IPS-NIHi7 (cell line): ENCODE measurements around the gene VIL1.
A peak's percentile ranks its signal among the peaks of the same experiment; 100 is the strongest.

Experiments used
- DNase-seq: peaks from one replicate; pipeline ENCODE4 v3.0.0; 2012; ENCODE audit warnings: mixed read lengths; ENCODE audit errors: extremely low spot score

The VIL1 gene

DNA sequence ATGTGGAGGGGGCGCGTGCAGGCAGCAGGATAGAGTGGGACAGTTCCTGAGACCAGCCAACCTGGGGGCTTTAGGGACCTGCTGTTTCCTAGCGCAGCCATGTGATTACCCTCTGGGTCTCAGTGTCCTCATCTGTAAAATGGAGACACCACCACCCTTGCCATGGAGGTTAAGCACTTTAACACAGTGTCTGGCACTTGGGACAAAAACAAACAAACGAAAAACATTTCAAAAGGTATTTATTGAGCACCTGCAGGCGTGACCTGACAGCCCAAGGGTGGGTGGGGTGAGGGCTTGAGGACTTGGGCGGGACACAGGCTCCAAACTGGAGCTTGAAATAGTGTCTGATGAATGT, 23.9 kb upstream of the VIL1 start:
- no peak for DNase-seq

DNA sequence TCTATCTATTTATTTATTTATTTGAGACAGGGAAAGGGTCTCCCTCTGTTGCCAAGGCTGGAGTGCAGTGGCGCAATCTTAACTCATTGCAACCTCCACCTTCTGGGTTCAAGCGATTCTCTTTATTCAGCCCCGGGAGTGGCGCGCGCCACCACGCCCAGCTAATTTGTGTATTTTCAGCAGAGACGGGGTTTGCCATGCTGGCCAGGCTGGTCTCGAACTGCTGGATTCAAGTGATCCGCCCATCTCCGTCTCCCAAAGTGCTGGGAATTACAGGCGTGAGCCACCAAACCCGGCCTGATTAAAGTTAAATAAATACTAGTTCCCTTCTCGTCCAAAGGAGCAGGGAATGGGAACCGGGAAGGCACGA, 23.5 kb upstream of the VIL1 start:
- DNase-seq = no peak

DNA sequence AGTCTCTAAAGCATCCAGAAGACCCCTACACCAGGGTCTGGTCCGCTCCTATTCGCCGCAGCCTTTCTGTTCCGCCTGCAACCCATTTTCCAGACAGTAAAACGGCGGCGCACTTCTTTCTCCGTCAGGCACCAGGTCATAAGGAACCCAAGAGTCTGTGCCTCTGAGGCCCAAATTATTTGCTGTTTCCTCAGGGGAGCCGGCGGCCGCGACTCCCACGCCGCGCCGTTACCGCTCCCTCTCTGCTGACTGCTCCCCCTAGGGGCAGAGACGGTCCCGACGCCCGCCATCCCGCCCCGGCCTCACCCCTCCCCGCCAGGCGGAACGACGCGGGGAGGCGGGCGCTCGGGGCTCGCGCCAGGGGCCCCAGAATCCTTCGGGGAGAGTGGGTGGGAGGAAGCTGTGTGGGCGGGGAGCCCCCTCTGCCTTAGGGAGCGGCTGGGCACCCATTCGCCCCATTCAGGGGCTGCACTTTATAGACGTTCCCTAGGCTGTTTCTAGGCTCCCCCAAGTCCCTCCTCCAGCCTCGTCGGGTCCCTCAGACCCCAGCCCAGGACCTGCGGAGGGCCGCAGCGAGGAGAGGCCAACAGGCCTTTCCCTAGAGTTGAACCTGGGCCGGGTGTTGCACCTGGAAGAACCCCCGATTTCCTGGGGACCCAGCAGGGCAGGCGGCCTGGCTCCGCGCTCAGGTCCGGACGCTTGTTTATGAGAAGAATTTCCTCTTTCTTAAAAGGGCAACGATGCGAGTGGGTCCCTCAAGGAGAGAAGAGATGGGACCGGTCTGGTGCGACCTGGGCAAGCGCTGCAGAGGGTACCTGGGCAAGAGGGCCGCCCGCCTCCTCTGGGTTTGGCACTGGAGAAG, 22.9 kb upstream of the VIL1 start:
- DNase-seq = peak; percentile 75

DNA sequence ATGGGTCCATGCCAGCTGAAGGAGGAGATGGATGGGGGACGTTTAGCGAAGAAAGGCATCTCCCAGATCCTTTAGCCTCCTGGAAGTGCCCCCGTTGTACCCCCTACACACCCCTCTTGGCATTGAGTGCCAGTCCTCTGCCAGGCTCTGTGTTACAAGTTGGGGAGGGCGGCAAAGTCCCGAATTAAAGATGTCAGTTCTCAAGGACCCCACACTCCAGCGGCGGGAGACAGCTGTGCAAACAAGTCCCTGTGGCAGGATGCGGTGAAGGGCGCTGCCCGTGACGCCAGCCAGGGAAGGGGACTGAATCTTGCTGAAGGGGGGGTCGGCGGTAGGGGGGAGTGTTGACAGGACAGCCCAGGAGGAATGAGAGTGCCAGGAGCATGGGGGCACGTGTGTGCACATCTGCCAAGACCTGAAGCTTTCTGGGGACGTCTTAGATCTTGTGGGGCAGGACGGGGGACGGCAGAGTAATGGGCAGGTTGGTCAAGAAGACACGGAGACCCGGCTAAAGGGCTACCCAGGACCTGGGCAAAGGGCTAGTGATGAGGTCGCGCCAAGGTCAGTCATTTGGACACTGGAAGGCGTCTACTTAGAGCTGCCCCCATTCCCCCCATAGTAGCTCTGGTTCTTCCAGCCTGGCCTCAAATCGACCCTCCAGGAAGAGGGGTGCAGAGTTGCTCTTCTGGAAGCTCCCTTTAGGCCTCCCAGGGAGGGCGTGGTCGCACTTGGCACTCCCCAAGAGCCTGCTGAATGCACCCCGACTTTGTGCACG, 22.0 kb upstream of the VIL1 start:
- DNase-seq = no peak

DNA sequence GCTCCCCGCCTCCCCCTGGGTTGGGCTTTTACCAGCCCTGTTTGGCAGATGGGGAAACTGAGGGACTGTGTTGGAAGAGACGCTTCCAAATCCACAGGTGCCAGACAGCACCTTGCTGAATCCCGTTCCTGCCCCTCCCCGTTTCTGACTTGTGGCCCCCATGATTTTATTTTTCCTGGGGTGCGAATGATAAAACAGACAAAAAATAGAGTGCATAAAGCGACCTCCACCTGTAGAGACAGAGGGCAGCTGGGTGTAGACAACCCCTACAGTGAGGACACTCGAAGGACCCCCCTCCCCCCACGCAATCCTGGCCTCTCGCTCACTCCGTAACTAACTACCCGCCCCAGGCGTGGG, 21.5 kb upstream of the VIL1 start:
- DNase-seq = no peak

DNA sequence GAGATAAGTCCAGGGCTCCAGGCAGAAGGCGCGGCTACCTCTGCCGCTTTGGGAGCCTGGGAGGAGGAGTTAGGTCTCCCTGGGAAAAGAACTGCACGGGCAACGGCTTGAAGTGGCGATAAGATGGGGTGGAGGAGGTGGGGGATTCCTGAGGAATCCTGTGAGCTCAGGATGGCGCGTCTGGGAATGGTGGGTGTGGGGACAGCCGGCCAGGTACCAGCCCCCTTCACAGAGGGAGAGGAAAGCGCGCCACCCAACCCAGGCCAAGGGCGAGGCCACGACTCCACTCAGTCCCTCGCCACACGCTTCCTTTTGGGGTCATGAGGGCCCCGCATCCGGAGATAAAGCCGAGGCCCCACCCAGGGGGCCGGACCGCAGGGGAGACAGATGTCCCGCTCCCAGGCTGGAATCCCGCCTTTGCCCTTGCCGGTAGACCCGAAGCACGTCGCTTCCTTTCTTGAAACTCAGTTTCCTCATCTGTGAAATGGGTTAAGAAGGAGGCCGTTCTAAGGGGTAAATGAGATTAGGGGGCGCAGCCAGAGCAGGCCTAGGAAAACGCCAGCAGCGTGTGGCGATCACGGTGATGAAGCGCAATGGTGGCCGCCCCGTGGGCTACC, 21.0 kb upstream of the VIL1 start:
- peak; percentile 54 for DNase-seq

DNA sequence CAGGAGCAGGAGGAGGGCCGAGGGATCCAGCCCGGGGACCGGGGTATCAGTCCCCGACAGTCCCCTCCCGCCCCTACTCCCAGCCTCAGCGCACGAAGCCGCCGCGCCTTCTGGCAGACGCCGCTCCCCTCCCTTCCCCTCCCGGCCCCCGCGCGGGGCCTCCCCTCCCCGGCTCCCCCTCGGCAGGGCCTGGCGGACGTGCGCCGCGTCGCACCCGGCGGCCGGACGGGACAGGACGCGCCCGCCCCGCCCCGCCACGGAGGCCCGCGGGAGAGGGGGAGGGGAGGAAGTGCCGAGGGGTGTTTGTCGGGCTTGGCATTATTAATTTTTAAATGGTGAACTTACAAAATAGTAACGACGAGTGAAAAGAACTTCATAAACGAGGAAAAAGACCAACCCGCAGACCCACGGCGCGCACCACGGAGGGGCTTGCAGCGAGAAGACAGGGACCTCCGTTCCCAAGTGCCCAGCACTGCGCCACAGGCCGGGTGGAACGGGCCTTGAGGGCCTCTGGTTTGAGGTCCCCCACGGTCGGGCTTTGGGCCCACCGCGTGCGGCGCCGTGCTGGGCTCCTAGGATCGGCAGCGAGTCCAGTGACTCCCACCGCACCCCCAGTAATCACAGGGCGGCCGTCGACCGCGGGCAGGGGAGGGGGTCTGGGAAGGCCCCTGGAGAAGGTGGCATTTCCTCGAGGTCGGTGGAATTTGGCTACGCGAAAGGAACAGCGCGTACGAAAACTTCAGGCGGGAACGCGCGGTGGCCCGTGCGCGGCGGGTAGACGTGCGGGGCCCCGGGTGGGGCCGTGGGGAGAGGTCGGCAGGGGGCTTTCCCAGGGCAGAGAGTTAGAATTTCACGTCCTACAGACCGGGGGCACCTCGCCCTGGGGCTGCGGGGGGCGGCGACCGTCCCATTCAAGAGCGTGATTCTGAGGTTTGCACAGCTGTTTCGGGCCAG, 20.2 kb upstream of the VIL1 start:
- DNase-seq = no peak

DNA sequence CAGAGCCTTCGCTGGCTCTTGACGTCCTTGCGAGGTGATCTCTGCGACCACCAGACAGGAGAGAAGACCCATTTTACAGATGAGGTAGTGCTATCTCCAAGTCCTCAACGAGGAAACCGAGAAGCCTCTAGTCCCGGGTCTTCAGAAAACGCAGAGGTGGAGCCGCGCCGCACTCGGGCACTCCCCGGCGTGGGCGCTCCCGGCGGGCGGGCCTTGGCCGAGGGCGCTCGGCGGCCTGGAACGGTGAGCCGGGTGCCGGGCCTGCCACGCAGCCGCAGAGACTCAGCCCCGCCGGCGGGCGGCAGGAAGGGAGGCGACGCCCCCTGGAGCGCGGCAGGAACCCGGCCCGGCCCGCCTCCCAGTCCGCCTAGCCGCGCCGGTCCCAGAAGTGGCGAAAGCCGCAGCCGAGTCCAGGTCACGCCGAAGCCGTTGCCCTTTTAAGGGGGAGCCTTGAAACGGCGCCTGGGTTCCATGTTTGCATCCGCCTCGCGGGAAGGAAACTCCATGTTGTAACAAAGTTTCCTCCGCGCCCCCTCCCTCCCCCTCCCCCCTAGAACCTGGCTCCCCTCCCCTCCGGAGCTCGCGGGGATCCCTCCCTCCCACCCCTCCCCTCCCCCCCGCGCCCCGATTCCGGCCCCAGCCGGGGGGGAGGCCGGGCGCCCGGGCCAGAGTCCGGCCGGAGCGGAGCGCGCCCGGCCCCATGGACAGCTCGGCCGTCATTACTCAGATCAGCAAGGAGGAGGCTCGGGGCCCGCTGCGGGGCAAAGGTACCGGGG, 19.3 kb upstream of the VIL1 start, which contains the start of gene CTDSP1:
TSS of gene CTDSP1 (plus strand) at position 478 of the 776 bp plus-strand sequence. CDS start at position 701, 223 bp downstream.
- peak; percentile 80 for DNase-seq

DNA sequence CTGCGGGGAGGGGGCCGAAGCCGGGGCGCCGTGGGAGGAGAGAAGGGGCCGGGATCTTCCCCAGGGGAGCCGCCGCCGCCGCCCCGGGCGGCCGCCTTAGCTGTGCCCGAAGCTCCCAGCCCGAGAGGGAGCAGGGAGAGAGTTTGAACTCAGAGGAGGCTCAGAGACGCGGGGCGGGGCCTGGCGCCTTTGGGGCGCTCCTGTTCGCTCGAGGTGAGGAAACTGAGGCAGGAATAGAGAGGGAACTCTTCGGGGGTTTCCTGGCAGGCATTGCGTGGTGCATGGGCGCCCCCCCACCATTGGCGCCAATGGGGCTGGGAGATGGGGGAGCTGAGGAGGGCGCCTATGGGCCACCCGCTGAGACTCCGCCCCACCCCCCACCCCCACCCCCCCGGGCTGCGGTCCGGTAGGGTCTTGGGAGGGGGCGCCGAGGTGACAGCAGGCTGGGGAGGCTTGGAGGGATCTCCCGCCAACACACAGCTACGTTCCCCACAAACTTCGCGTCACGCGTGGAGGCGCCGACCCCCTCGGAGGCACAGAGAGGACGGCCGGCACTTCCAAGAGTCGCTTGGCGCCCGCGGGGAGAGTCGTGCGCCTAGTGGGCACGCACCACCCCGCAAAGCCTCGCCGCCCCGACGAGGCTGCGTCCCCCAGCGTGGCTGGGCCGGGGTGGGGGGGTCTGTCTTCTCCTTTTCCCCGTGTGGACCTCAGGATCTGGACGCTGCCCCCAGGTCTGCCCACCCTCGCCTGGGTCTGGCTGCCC, 18.6 kb upstream of the VIL1 start:
- DNase-seq = no peak

DNA sequence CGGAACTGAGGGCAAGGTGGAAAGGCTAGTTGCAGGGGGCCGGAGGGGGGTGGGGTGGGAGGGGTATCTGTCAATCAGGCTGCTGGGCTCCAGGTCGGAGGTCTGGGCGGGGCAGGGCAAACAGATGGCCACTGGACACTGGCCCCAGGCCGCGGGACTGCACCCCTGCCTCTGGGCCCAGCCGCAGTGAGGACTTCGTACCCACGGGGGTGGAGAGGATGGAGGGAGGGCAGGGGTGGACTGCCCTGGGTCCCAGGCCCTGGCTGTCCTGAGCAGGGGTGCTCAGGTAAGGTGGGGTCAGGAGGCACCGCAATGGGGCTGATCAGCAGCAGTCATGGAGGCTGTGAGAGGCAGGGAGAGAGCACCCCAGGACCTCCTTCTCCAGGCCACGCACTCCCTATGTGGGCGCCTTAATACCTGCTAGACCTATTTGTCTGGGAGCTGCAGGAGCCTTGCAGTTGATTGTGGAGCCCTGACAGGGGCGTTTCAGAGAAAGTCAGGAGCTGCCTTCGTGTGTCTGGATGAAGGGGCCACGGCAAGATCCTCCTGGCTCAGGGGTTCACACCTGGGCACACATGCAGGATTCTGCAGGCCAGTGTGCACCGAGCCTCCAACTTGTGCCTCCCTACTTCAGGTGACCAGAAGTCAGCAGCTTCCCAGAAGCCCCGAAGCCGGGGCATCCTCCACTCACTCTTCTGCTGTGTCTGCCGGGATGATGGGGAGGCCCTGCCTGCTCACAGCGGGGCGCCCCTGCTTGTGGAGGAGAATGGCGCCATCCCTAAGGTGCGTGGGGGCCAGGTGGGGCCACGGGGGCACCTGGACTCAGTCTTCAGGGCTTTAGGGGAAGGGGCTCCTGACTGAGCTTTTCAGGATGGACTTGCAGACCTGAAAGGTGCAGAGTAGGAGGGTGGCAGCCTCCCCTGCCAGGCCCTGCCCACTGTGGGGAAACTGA, 17.7 kb upstream of the VIL1 start:
- DNase-seq = no peak

DNA sequence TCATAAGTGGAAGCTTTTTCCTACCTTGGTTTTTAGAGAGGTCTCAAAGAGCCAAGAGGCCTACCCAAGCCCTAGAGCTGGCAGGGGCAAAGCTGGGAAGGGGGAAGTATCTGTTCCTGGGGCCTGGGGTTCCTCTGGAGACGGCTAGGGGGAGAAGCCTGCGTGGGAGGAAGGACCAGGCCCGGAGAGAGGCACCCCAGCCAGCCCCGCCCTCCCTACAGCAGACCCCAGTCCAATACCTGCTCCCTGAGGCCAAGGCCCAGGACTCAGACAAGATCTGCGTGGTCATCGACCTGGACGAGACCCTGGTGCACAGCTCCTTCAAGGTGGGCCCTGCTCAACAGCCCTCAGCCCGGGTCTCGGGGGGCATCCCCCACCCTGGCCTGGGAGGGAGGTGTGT, 17.0 kb upstream of the VIL1 start:
- no peak for DNase-seq

DNA sequence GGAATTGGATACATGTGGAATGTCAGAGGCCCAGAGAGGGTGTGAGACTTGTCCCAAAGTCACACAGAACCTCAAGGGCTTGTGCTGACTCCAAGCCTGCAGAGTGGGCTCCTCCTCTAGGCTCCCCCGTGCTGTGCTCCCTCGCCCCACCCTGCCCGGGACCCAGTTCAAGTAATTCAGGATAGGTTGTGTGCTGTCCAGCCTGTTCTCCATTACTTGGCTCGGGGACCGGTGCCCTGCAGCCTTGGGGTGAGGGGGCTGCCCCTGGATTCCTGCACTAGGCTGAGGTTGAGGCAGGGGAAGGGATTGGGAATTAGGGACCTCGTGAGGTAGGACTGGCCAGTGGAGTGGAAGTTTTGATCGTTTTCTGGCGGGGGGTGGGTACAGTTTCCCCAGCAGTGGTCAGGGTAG, 16.4 kb upstream of the VIL1 start:
- no peak for DNase-seq

DNA sequence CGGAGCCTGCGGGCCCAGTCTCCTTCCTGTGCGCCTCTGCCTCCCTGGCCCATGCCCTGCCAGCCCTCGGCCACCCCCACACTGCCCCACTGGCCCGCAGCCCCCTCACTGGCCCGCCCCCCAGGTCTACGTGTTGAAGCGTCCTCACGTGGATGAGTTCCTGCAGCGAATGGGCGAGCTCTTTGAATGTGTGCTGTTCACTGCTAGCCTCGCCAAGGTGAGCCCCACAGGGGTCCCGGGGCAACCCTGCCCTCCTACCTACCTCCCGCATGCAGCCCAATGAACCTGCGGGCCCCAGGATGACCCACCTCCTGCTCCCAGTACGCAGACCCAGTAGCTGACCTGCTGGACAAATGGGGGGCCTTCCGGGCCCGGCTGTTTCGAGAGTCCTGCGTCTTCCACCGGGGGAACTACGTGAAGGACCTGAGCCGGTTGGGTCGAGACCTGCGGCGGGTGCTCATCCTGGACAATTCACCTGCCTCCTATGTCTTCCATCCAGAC, 16.0 kb upstream of the VIL1 start:
- no peak for DNase-seq

DNA sequence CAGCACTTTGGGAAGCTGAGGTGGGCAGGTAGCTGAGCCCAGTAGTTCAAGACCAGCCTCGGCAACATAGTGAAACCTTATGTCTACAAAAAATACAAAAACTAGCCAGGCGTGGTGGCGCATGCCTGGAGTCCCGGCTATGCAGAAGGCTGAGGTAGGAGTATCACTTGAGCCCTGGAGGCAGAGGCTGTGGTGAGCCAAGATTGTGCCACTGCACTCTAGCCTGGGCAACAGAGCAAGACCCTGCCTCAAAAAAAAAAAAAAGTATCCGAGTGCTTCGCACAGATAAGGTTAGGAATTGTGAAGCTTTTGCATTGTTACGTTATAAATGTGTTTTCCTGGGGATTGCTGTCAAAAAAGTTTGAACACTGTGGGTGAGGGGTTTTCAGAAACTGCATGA, 15.1 kb upstream of the VIL1 start:
- no peak for DNase-seq

DNA sequence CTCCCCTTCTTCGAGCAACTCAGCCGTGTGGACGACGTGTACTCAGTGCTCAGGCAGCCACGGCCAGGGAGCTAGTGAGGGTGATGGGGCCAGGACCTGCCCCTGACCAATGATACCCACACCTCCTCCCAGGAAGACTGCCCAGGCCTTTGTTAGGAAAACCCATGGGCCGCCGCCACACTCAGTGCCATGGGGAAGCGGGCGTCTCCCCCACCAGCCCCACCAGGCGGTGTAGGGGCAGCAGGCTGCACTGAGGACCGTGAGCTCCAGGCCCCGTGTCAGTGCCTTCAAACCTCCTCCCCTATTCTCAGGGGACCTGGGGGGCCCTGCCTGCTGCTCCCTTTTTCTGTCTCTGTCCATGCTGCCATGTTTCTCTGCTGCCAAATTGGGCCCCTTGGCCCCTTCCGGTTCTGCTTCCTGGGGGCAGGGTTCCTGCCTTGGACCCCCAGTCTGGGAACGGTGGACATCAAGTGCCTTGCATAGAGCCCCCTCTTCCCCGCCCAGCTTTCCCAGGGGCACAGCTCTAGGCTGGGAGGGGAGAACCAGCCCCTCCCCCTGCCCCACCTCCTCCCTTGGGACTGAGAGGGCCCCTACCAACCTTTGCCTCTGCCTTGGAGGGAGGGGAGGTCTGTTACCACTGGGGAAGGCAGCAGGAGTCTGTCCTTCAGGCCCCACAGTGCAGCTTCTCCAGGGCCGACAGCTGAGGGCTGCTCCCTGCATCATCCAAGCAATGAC, 14.4 kb upstream of the VIL1 start:
- DNase-seq = no peak

DNA sequence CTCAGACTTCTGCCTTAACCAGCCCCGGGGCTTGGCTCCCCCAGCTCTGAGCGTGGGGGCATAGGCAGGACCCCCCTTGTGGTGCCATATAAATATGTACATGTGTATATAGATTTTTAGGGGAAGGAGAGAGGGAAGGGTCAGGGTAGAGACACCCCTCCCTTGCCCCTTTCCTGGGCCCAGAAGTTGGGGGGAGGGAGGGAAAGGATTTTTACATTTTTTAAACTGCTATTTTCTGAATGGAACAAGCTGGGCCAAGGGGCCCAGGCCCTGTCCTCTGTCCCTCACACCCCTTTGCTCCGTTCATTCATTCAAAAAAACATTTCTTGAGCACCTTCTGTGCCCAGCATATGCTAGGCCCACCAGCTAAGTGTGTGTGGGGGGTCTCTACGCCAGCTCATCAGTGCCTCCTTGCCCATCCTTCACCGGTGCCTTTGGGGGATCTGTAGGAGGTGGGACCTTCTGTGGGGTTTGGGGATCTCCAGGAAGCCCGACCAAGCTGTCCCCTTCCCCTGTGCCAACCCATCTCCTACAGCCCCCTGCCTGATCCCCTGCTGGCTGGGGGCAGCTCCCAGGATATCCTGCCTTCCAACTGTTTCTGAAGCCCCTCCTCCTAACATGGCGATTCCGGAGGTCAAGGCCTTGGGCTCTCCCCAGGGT, 13.7 kb upstream of the VIL1 start:
- no peak for DNase-seq

DNA sequence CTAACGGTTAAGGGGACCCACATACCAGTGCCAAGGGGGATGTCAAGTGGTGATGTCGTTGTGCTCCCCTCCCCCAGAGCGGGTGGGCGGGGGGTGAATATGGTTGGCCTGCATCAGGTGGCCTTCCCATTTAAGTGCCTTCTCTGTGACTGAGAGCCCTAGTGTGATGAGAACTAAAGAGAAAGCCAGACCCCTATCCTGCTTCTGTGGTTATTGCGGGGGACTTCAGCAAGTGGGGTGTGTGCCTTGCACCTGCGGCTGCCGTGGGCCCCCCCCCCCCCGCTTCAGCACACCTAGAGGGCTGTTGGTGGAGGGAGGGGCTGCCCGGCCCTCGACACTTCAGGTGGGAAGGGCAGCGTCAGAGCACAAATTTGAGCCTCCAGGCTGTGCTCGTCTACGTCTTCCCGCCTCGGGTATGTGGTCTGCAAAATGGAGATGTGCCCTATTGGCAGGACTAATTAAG, 13.1 kb upstream of the VIL1 start:
- DNase-seq = no peak
